ENCODE data around the gene TRIM17.

- TF ChIP-seq CTCF (conservative IDR thresholded peaks at IDR 0.05 in 1 of 2, IDR thresholded peaks at IDR 0.05 in 1 of 2; ENCODE audit: low read depth in 1 of 2, low read length in 2 of 2) (no peak), EZH2 (IDR thresholded peaks at IDR 0.05; ENCODE audit: low read length, missing control alignments) (no peak)
These were observed 25.1 kb downstream of the TRIM17 start for GRCh38 chr1:228391411-228392020.
